PFSK-1 (cell line): ENCODE results near the gene CALHM3.

Experiments used
- FOXP2 ChIP-seq: optimal IDR thresholded peaks from 2 replicates; pipeline ENCODE3; 2011; ENCODE audit warnings: borderline replicate concordance, control low read depth, inconsistent platforms; ENCODE audit not compliant: insufficient read depth; ENCODE audit errors: extremely low read length, extremely low read depth
- POLR2AphosphoS5 ChIP-seq: IDR thresholded peaks from 2 replicates; pipeline ENCODE4 v1.6.1; 2012; ENCODE audit warnings: low read depth, mild to moderate bottlenecking, control low read depth, low read length, moderate library complexity
- SIN3A ChIP-seq: IDR thresholded peaks from 2 replicates; pipeline ENCODE4 v1.6.1; 2012; ENCODE audit warnings: mild to moderate bottlenecking, low read length, moderate library complexity, borderline replicate concordance; ENCODE audit not compliant: insufficient read depth
- TAF1 ChIP-seq: IDR thresholded peaks from 2 replicates; pipeline ENCODE4 v1.6.1; 2012; ENCODE audit warnings: low read length, control low read depth, borderline replicate concordance; ENCODE audit not compliant: insufficient read depth
- TF ChIP-seq, protein P1 (sequence below), 2 experiments: IDR thresholded peaks; 2 replicates each; pipeline versions ENCODE4 v1.6.1 to v1.8.0; 2011 to 2012; ENCODE audit warnings: low read depth in 2 of 2, low read length in 2 of 2, control low read depth in 1 of 2, inconsistent platforms in 1 of 2, mild to moderate bottlenecking in 1 of 2, moderate library complexity in 1 of 2; ENCODE audit not compliant: insufficient read depth in 1 of 2

The CALHM3 gene

DNA sequence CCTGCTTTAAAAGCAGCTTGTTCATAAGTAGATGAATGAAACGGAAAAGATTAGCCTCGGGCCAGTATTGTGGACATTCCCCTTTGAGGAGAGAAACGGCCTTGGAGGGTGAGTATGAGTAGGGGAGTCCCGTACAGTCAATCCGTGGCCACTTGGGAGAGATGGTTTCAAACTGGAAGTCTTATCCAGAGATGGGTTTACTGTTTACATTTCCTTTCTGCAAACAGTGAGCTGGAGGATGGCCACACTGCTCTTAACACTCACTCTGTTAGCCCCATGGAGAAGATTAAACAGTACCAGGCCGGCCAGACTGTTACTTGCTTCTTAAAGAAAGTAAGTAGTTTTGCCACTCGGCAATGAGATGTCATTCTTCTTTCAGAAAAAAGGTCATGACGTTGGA lies 47.1 kb downstream of the CALHM3 start:
- TF ChIP-seq POLR2AphosphoS5 = no peak
- no peak for TF ChIP-seq FOXP2
- no peak for TF ChIP-seq SIN3A
- TF ChIP-seq, protein P1, sequence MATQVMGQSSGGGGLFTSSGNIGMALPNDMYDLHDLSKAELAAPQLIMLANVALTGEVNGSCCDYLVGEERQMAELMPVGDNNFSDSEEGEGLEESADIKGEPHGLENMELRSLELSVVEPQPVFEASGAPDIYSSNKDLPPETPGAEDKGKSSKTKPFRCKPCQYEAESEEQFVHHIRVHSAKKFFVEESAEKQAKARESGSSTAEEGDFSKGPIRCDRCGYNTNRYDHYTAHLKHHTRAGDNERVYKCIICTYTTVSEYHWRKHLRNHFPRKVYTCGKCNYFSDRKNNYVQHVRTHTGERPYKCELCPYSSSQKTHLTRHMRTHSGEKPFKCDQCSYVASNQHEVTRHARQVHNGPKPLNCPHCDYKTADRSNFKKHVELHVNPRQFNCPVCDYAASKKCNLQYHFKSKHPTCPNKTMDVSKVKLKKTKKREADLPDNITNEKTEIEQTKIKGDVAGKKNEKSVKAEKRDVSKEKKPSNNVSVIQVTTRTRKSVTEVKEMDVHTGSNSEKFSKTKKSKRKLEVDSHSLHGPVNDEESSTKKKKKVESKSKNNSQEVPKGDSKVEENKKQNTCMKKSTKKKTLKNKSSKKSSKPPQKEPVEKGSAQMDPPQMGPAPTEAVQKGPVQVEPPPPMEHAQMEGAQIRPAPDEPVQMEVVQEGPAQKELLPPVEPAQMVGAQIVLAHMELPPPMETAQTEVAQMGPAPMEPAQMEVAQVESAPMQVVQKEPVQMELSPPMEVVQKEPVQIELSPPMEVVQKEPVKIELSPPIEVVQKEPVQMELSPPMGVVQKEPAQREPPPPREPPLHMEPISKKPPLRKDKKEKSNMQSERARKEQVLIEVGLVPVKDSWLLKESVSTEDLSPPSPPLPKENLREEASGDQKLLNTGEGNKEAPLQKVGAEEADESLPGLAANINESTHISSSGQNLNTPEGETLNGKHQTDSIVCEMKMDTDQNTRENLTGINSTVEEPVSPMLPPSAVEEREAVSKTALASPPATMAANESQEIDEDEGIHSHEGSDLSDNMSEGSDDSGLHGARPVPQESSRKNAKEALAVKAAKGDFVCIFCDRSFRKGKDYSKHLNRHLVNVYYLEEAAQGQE (IDR thresholded peaks at IDR 0.05; ENCODE audit: insufficient read depth in 1 of 2, low read depth in 2 of 2, low read length in 2 of 2) = no peak
- no peak for TF ChIP-seq TAF1

DNA sequence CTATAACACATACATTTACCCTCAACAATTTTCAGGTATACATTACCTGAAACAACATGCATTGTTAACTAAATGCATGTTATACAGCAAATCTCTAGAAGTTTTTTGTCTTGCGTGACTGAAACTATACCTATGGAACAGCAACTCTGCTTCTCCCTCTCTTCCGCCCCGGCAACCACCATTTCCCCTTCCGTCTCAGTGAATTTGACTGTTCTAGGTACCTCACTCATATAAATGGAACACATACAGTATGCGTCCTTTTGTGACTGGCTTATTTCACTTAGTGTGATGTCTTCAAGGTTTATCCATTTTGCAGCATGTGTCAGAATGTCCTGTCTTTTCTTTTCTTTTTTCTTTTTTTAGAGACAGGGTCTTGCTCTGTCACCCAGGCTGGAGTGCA lies 49.4 kb downstream of the CALHM3 start:
- TF ChIP-seq, protein P1 (IDR thresholded peaks at IDR 0.05; ENCODE audit: insufficient read depth in 1 of 2, low read depth in 2 of 2, low read length in 2 of 2) = no peak
- TF ChIP-seq POLR2AphosphoS5 (no peak), FOXP2 (no peak), TAF1 (no peak), SIN3A (no peak)

DNA sequence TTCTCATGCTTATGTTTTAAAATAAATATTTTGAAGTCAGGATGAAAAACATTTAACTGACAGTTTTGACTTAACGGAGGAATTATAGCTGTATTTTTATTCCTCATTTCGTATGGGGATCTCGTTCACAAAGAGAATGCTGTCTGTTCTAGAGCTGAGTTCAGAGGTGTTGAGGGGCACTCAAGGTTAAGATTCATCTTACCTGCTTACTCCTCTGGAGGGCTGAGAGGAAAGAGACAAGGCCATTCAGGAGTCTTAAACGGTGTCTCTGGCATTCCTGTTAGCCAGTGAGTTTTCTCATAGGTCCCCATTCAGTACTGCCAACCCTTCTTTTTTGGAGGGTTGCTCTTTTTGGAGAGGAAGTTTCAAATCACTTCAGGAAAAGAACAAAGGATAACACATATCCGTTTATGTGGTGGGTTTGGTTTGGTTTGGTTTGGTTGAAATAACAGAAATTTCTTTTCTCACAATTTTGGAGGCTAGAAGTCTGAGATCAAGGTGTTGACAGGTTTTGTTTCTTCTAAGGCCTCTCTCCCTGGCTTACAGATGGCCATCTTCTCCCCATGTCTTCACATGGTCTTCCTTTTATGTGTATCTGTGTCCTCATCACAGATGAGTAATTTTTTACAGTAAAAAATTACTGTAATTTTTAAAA lies 49.9 kb downstream of the CALHM3 start:
- TF ChIP-seq SIN3A (no peak), POLR2AphosphoS5 (no peak)
- TF ChIP-seq, protein P1 (IDR thresholded peaks at IDR 0.05; ENCODE audit: insufficient read depth in 1 of 2, low read depth in 2 of 2, low read length in 2 of 2) = no peak

GRCh38 chr10:103427866-103428265 lies 51.2 kb downstream of the CALHM3 start:
- no peak for TF ChIP-seq SIN3A

DNA sequence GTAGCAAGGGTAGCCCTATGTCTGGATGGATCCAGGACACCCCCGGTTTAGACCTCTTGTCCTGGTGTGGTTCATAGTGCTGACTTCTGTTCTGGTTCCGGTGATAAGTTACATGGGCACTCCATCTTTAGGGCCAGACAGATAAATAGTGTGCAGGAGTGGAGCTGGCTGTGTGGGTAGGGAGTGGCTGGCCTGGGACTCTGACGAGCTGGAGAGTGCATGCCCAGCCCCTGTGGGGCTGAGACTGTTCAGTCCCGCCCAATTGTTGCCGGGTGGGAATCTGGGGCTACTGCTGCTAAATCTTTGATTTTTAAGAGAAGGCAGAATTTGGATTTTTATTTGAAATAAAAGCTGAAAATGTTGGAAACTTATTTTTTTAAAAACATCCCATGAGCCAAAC lies 55.3 kb downstream of the CALHM3 start:
- no peak for TF ChIP-seq FOXP2
